K562 (cell line): ENCODE data around the gene ADGRD1. TPM values are rescaled to one million over a fixed set of nuclear protein-coding genes. Genes with fewer than 3 reads are reported as not detected.

ENCODE experiments used
- ATAC-seq: fragments of 200-7000 bp; cut with Tn5 transposase; 3 replicates; pipeline ENCODE4 v1.9.1; 2020; ENCODE audit warnings: moderate library complexity
- BruUV-seq: library from RNA; stranded (reverse); fragments of 400-500 nt; replicated peaks from 2 replicates; lab custom pipeline; 2021; lab: Mats Ljungman, UMichigan
- CTCF ChIA-PET: fragments of 300-600 bp; formaldehyde crosslinking; extraction: SDS; loops from one replicate; lab custom pipeline; 2021; ENCODE audit warnings: low intra/inter-chr PET ratio; lab: Yijun Ruan, JAX
- POLR2A ChIA-PET: fragments of 300-600, 350-650 bp; sonication (Branson Sonifier 250); formaldehyde crosslinking; extraction: SDS; loops from one replicate; lab custom pipeline; 2021; ENCODE audit warnings: antibody characterized with exemption, inconsistent platforms; lab: Yijun Ruan, JAX
- DNase-seq, 4 experiments: peaks; one replicate each; pipeline versions ENCODE4 v3.0.0 to v3.0.0-alpha.2; 2011 to 2018; ENCODE audit warnings: low spot score in 3 of 4, mixed read lengths in 3 of 4; ENCODE audit errors: extremely low read depth in 1 of 4
- FAIRE-seq: peaks from 2 replicates; lab custom pipeline; 2011; peaks lifted over from hg19 to GRCh38; lab: Jason Lieb, UNC
- H2AFZ ChIP-seq: 2 replicates; pipeline ENCODE4 v1.6.0; 2011; ENCODE audit warnings: low read depth, low read length, control low read depth, inconsistent platforms
- H3K27ac ChIP-seq: fragments of 200-600 bp; 3 replicates; pipeline ENCODE4 v1.8.0; 2011; ENCODE audit warnings: low read depth, mild to moderate bottlenecking, control low read depth, inconsistent platforms, low read length, moderate library complexity, mixed read lengths; ENCODE audit errors: extremely low read depth
- H3K27me3 ChIP-seq, 2 experiments: fragments of 300-600 bp in 1 of 2; 2 replicates in 1 of 2; 3 replicates in 1 of 2; pipeline versions ENCODE4 v1.6.0 to v1.8.0; 2011; ENCODE audit warnings: inconsistent platforms in 2 of 2, low read length in 2 of 2, mild to moderate bottlenecking in 1 of 2, mixed read lengths in 1 of 2, moderate library complexity in 1 of 2; ENCODE audit not compliant: control insufficient read depth in 2 of 2, insufficient read depth in 2 of 2
- H3K36me3 ChIP-seq: fragments of 300-600 bp; 3 replicates; pipeline ENCODE4 v1.8.0; 2011; ENCODE audit warnings: mild to moderate bottlenecking, low read length, inconsistent platforms; ENCODE audit not compliant: control insufficient read depth, insufficient read depth
- H3K4me1 ChIP-seq, 2 experiments: fragments of 200-600 bp in 1 of 2; replicated peaks in 1 of 2; 2 replicates in 1 of 2; 3 replicates in 1 of 2; pipeline versions ENCODE4 v1.5.1 to v1.8.0; 2011; ENCODE audit warnings: inconsistent platforms in 2 of 2, low read length in 2 of 2, mild to moderate bottlenecking in 1 of 2, mixed read lengths in 1 of 2, moderate library complexity in 1 of 2; ENCODE audit not compliant: control insufficient read depth in 2 of 2, insufficient read depth in 2 of 2
- H3K4me2 ChIP-seq: 2 replicates; pipeline ENCODE4 v1.6.1; 2011; ENCODE audit warnings: low read length, control low read depth, inconsistent platforms, mixed read lengths; ENCODE audit not compliant: insufficient read depth
- H3K4me3 ChIP-seq: fragments of 200-600 bp; sonication (generic), shearing (Covaris generic); 2 replicates; pipeline ENCODE4 v1.5.1; 2016; ENCODE audit warnings: control low read depth, inconsistent platforms
- H3K79me2 ChIP-seq: fragments of 200-600 bp; 3 replicates; pipeline ENCODE4 v1.8.0; 2011; ENCODE audit warnings: low read length, inconsistent platforms; ENCODE audit not compliant: control insufficient read depth, insufficient read depth
- H3K9ac ChIP-seq, 2 experiments: 2 replicates each; pipeline versions ENCODE4 v1.6.0 to v1.6.1; 2011; ENCODE audit warnings: low read depth in 2 of 2, low read length in 2 of 2, control low read depth in 1 of 2, inconsistent platforms in 1 of 2, mild to moderate bottlenecking in 1 of 2, mixed read lengths in 1 of 2; ENCODE audit not compliant: insufficient read depth in 1 of 2
- H3K9me1 ChIP-seq: one replicate; pipeline ENCODE4 v1.6.0; 2011; ENCODE audit warnings: inconsistent platforms, mild to moderate bottlenecking, low read length, moderate library complexity; ENCODE audit not compliant: control insufficient read depth, insufficient read depth
- H3K9me3 ChIP-seq: replicated peaks from 2 replicates; pipeline ENCODE4 v1.5.1; 2011; ENCODE audit warnings: low read depth, low read length, inconsistent platforms; ENCODE audit not compliant: control insufficient read depth, insufficient read depth
- H4K20me1 ChIP-seq: replicated peaks from 2 replicates; pipeline ENCODE4 v1.6.1; 2011; ENCODE audit warnings: low read length, inconsistent platforms, mixed read lengths; ENCODE audit not compliant: control insufficient read depth, insufficient read depth
- ARID1B ChIP-seq: fragments of 450-650 bp; IDR thresholded peaks from 2 replicates; pipeline ENCODE4 v1.6.1; 2016; ENCODE audit warnings: antibody characterized with exemption, mild to moderate bottlenecking, inconsistent platforms
- CXXC5 ChIP-seq: fragments of 250-450 bp; sonication (Bioruptor Pico); IDR thresholded peaks from 2 replicates; pipeline ENCODE4 v1.8.0; 2022; ENCODE audit warnings: inconsistent platforms, mild to moderate bottlenecking, moderate library complexity
- DPF2 ChIP-seq: fragments of 450-650 bp; IDR thresholded peaks from 2 replicates; pipeline ENCODE4 v1.6.1; 2016
- IRF2 ChIP-seq: sonication (generic); formaldehyde crosslinking; IDR thresholded peaks from 2 replicates; pipeline ENCODE4 v1.8.1; 2022; ENCODE audit warnings: mild to moderate bottlenecking, missing genetic modification reagents
- MAFG ChIP-seq: fragments of 450-650 bp; conservative IDR thresholded peaks from 2 replicates; pipeline ENCODE4 v1.6.1; 2016; ENCODE audit warnings: missing genetic modification characterization, missing compliant biosample characterization
- MCM3 ChIP-seq: fragments of 450-650 bp; IDR thresholded peaks from 2 replicates; pipeline ENCODE4 v1.6.1; 2016
- NUFIP1 ChIP-seq: fragments of 450-650 bp; IDR thresholded peaks from 2 replicates; pipeline ENCODE4 v1.6.1; 2018; ENCODE audit not compliant: partially characterized antibody
- PHTF2 ChIP-seq: fragments of 250-450 bp; sonication (Bioruptor Pico); IDR thresholded peaks from 2 replicates; pipeline ENCODE4 v1.5.0; 2021; ENCODE audit warnings: mild to moderate bottlenecking
- POLR2A ChIP-seq: fragments of 450-650 bp; conservative IDR thresholded peaks from 2 replicates; pipeline ENCODE4 v1.6.1; 2016
- ZNF512 ChIP-seq: IDR thresholded peaks from 2 replicates; pipeline ENCODE4 v1.6.1; 2016; ENCODE audit warnings: missing genetic modification characterization, missing compliant biosample characterization
- ZNF695 ChIP-seq: fragments of 450-650 bp; formaldehyde crosslinking; IDR thresholded peaks from 2 replicates; pipeline ENCODE4 v1.4.0; 2020; ENCODE audit warnings: mild to moderate bottlenecking, moderate library complexity
- WGBS: fragments of 100-300 bp; shearing (Covaris generic); methylation state at CpG from one replicate; pipeline ENCODE4 v1.1.6; 2016; ENCODE audit warnings: low coverage, mixed read lengths; ENCODE audit not compliant: insufficient coverage; ENCODE audit errors: missing lambda C conversion rate; 5-methylcytosine and 5-hydroxymethylcytosine counted together
- in situ Hi-C: fragments of 300-500 bp; cut with MboI; formaldehyde crosslinking; loops from 4 replicates; pipeline ENCODE4 v1.15.0; 2018; ENCODE audit warnings: inconsistent platforms, mixed read lengths
- intact Hi-C: fragments of 100-400 bp; cut with micrococcal nuclease; formaldehyde crosslinking; loops from 2 replicates; pipeline ENCODE4 v1.14.2; 2022
- polyA plus RNA-seq, 8 experiments: library from polyadenylated mRNA; depleted of rRNA in 4 of 8; stranded (reverse) in 5 of 8; unstranded in 3 of 8; fragments of >200 nt; fragmentation: Nextera tagmentation in 2 of 8; fragmentation: Illumina TruSeq in 1 of 8; extraction: Ambion mirVana in 2 of 8; extraction: Trizol in 1 of 8; gene quantifications; 2 replicates each; pipeline versions ENCODE4 v1.2.1 to v1.2.3, GENCODE V29; 2011 to 2014; ENCODE audit warnings: inconsistent platforms in 1 of 8, missing spikeins in 1 of 8
- total RNA-seq, 7 experiments: library from RNA; depleted of rRNA in 6 of 7; stranded (reverse); fragments of >200 nt in 6 of 7; fragmentation: Illumina TruSeq in 2 of 7; extraction: Trizol in 2 of 7; gene quantifications; 2 replicates each; pipeline versions ENCODE4 v1.2.1 to v1.2.3, GENCODE V29; 2011 to 2021; ENCODE audit warnings: low replicate concordance in 1 of 7

The ADGRD1 gene
- total and polyA plus RNA-seq, 9 of the 15 experiments (the other 6 are each of a cell fraction or from before 2014, with no cell fraction given) = 1.7 to 11.7 (median 3.3) TPM

- no peak overlapping the region for H3K4me3 ChIP-seq
- peaks cover 16% of the 10 kb centered on the region for H4K20me1 ChIP-seq
- peaks cover 13 to 82% of the 10 kb centered on the region in 2 experiments; a peak in 4 of 5 replicates for H3K27me3 ChIP-seq
- no TSS peak for BruUV-seq
- in situ Hi-C loops = no loop called here
- intact Hi-C loops = no loop called here
- H3K79me2 ChIP-seq = no peaks in the 10 kb centered on the region
- H3K9me1 ChIP-seq = peaks cover 2% of the 10 kb centered on the region
- H3K4me2 ChIP-seq = no peak overlapping the region
- ChIA-PET POLR2A (no interaction called here), CTCF (no interaction called here)
- no peaks in the 10 kb centered on the region for H3K9me3 ChIP-seq
- ATAC-seq (no peak), FAIRE-seq (no peak), DNase-seq (no peak)
- WGBS = 44% methylated on average over 8 of the region's 11 CpGs
- H3K4me1 ChIP-seq = peaks cover 7 to 9% of the 10 kb centered on the region in 2 experiments; a peak in 2 of 5 replicates
- H3K36me3 ChIP-seq = no peaks in the 10 kb centered on the region
- no peak overlapping the region for H3K9ac ChIP-seq
- no peak overlapping the region for H3K27ac ChIP-seq
- no peak overlapping the region for H2AFZ ChIP-seq
- TF ChIP-seq MAFG (tag) (no peak), MCM3 (no peak), ARID1B (no peak), POLR2A (no peak), IRF2 (CRISPR knock-in tag) (no peak), DPF2 (no peak), CXXC5 (no peak), PHTF2 (CRISPR knock-in tag) (no peak), ZNF695 (CRISPR knock-in tag) (no peak), NUFIP1 (no peak), ZNF512 (tag) (no peak)
Measured at GRCh38 chr12:131025234-131025633, 71.5 kb downstream of the ADGRD1 start.
